AG20443 (cell line): ENCODE data around the gene GON7.
"Not testable (repeated sequence)": the region's sequence is repeated elsewhere in the genome, so short reads cannot be mapped to it uniquely, and the experiment has no call there.

ENCODE experiments used
- DNase-seq: peaks from one replicate; pipeline ENCODE4 v3.0.0; 2012; ENCODE audit warnings: low spot score, mixed read lengths

GON7 gene, protein sequence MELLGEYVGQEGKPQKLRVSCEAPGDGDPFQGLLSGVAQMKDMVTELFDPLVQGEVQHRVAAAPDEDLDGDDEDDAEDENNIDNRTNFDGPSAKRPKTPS

DNA sequence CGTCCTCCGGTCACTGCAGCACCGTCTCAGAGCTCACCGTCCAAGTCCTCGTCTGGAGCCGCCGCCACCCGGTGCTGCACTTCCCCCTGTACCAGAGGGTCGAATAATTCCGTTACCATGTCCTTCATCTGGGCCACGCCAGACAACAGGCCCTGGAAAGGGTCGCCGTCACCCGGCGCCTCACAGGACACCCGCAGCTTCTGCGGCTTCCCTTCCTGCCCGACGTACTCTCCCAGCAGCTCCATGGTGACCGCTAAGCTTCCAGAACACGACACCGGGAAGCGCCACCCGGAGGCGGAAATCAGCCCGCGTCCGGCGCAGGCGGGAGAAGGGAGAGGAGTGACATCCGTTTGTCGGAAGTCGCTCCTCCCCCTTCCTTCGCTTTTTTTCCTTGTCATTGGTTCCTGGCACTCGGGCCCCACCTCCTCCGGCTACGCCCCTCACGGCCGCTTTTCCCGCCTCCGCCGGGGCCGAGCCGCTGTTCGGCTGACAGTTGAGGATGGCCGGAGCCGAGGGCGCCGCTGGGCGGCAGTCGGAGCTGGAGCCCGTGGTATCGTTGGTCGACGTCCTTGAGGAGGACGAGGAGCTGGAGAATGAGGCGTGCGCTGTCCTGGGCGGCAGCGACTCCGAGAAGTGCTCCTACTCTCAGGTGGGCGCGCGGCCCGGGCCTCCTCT is at the start of gene GON7, which contains the start of gene UBR7:
Gene GON7 (minus strand): TSS at position 273 of the 675 bp plus-strand sequence. CDS start 28 bp downstream, at position 245.
Gene UBR7 (plus strand): TSS at position 464 of the 675 bp plus-strand sequence. CDS start 36 bp downstream, at position 500.
- peak; percentile 98 for DNase-seq

- no peak for DNase-seq
Observed at GRCh38 chr14:93249128-93249831, 42.4 kb upstream of the GON7 start.

DNA sequence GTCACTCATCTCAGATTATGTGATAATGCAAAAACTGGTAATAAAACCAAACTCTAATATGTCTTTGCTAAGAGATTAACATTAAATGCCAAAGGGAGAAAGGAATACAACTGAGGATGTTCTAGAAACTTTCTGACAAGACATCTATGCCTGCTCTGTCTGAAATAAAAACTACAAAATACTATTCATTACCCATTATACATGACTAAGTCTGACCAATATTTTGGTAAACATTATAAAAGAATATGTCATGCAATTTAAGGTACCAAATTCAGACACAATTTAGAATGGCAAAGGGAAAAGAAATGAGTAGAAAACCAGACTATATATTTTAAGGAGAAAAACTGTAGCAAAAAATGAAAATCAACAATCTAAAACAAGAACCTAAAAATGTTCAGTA is 39.7 kb upstream of the GON7 start:
- no peak for DNase-seq

DNA sequence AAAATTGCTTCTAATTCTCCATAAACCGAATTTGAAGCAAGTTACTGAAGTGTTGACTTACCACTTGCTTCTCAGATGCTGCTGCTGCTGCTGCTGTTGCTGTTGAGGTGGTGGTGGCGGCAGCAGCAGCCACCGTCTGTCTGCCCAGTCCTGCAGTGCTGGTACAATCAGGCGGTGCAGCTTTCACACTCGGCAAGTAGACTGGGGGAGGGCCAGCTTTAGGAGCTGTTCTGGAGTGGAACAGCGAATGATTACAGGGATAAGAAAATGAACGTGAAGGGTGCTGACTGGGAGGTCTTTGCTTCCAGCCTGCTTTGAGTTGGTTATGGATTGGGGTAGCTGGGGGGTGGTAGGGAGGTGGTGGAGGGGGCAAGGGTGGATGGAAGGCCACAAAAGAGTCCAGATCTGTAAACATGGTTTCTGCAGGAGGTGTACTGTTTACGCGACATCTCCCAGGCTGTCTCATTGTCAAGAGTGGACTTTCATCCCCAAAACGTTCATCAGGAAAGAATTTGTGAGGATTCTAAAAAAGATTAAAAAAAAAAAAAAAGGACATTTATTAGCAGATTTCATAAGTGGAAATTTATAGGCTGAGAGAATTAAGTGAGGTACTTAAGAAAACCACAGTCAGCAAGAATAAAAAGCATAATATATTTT is 39.0 kb upstream of the GON7 start:
- DNase-seq, result no peak

DNA sequence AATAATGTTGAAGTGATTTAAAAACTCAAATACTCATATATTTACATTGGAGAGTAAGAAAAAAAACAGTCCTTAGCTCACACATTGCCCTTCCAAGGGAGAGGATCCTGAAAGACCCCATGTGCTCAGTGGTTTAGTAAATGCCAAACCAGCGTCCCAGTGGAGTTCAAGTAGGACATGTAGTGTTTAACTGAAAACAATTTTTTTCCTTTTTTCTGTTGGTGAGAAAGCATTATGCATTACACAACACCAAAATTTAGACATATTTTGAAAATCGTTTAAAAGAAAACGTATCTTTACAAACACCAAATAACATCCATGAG is 33.8 kb upstream of the GON7 start:
- DNase-seq, result no peak

GRCh38 chr14:93239869-93240677 is 33.2 kb upstream of the GON7 start:
- DNase-seq, result no peak

DNA sequence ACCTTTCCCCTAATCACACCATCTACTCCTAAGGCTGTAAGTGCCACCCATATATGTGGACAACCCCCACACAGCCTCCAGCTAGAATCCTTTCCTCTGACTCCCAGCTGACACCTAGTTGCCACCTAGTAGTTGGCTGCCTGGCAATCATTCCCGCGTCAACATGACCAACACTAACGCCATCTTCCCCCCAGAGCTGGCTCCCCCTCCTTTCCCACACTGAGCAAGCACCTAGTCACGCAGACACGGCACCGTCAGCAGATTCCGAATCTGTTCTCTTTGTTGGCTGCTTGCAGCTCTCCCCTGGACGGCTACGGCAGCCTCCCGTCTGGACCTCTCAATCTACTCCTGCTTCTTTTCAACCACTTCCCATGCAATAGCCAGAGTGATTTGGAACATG is 27.9 kb upstream of the GON7 start:
- DNase-seq, result peak; percentile 85

- not testable (repeated sequence) for DNase-seq
Observed at GRCh38 chr14:93233078-93233477, 26.2 kb upstream of the GON7 start.

DNA sequence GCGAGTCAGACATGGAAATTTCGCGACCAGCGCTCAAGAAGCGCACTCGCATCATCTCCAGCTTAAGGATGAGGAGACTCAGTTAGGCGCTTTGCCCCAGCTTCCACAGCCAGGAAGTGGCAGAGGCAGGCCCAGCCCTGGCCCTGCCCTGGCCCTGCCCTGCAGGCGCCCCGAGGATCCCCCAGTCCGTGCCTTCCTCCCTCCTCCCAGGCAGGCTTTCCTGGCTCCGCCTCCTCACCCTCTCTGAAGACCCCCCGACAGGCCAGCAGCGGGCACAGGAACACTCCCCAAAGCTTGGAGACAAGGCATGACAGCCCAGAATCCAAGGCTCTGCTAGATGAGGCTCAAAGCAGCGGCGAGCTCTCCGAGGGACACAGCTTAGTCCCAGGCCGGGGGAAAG is 25.3 kb upstream of the GON7 start:
- no peak for DNase-seq

- DNase-seq, result peak; percentile 83
Observed at GRCh38 chr14:93231129-93231979, 24.5 kb upstream of the GON7 start.

GRCh38 chr14:93230539-93230938 is 23.7 kb upstream of the GON7 start:
- no peak for DNase-seq

GRCh38 chr14:93228550-93228949 is 21.7 kb upstream of the GON7 start:
- no peak for DNase-seq

DNA sequence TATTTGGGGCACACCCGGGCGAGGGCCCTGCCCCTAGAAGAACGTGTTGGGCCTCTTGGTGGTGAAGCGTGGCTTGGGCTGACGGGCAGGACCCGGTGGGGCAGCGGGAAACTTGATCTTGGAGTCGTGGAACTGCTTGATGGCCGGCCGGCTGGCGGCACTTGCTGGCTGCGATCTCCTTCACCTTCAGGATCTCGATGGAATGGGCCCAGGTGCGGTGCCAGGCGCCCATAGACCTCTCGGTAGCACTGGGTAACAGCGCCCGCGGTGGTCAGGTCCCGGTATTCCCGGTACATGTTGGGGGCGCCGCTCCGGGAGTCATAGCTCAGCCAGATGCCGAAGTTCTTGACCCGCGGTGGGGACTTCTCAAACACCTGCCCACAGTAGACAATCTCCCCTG is 16.7 kb upstream of the GON7 start:
- DNase-seq, result no peak

- DNase-seq, result no peak
Observed at GRCh38 chr14:93220509-93220908, 13.6 kb upstream of the GON7 start.

DNA sequence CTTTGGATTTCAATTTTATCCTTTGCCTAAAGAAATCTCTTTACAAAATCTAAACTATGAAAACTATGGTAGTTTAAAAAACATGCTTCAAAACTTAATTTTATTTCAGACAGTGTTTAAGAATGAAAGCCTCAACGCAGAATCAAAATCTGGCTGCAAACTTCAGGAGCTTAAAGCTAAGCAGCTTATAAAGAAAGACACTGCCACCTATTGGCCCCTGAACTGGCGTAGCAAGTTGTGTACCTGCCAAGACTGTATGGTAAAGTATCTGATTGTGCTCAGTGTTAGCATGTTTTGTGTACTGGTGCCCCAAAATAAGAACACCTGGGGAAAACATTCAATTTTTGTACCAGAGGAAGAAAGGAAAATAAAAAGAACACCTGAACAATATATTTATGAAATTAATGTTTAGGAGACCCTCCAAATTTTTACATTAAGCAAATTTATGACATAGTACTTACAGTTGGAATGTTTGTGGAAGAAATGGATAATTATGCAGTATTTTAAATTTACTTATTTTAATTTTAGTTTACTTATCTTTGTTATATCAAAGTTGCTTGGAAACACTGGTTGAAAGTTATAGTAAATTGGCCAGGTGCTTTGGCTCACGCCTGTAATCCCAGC is 12.3 kb upstream of the GON7 start:
- DNase-seq, result peak; percentile 51

DNA sequence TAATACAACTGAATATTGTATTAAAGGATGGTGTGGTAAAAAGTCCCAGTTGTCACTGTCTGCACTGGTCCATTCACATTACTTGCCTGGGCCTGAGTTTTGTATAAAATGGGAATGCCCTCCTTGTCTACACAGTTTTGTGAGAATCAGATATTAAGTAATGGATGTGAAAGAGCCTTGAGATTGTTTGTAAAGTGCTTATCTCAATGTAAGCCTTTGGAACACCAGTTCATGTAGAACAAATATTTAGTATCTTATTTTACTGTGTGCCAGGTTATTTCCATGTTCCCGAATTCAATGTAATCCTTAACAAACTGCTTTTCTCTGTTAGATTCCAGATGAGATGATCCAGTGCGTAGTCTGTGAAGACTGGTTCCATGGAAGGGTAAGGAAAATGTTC is 7.7 kb upstream of the GON7 start:
- no peak for DNase-seq

DNA sequence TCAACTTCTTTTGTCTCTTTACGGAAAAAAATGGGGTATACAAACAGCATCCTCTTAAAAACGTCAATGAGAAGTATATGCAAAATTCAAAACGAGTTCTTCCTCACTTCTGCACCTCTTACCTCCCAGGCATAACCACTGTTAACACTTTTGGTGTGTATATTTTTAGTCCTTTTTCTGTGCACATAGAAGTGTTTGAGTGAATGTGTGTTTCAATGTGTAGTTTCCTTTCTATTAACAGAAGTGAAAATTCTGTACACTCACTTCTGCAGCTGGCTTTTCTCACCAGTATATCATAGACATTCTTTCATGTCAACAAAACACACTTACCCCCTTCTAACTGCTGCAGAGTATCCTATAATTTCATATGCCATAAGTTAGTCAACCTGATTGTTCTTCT is 5.6 kb upstream of the GON7 start:
- no peak for DNase-seq

- peak; percentile 74 for DNase-seq
Observed at GRCh38 chr14:93207468-93208308, 823 bp upstream of the GON7 start.

GRCh38 chr14:93201155-93201704 is 5.6 kb downstream of the GON7 start:
- no peak for DNase-seq
